Stimulated activated CD8-positive, alpha-beta memory T cell treated with anti-CD3 and anti-CD28 coated beads, Interleukin-4, amount 100 ng/mL, for 48 hours (primary cell): ENCODE measurements around the gene DNER.

ENCODE experiments used
- DNase-seq: peaks from one replicate; pipeline ENCODE4 v3.0.0-alpha.2; 2020

Gene DNER

GRCh38 chr2:229474125-229474524, 240.2 kb downstream of the DNER start:
- DNase-seq, result no peak

GRCh38 chr2:229470781-229471180, 243.6 kb downstream of the DNER start:
- DNase-seq, result no peak

GRCh38 chr2:229467783-229468182, 246.6 kb downstream of the DNER start:
- DNase-seq, result no peak

- DNase-seq, result no peak
These were observed 250.5 kb downstream of the DNER start for GRCh38 chr2:229463841-229464346.

- DNase-seq, result no peak
These were observed 252.2 kb downstream of the DNER start for GRCh38 chr2:229462112-229462511.

GRCh38 chr2:229456091-229456490, 258.3 kb downstream of the DNER start:
- no peak for DNase-seq

- no peak for DNase-seq
These were observed 259.3 kb downstream of the DNER start for GRCh38 chr2:229454934-229455631.

- no peak for DNase-seq
These were observed 261.1 kb downstream of the DNER start for GRCh38 chr2:229453230-229453629.

GRCh38 chr2:229451852-229452251, 262.5 kb downstream of the DNER start:
- no peak for DNase-seq

GRCh38 chr2:229447227-229447626, 267.1 kb downstream of the DNER start:
- no peak for DNase-seq

- no peak for DNase-seq
These were observed 268.0 kb downstream of the DNER start for GRCh38 chr2:229446350-229446749.

GRCh38 chr2:229445501-229446211, 268.7 kb downstream of the DNER start:
- DNase-seq, result no peak

GRCh38 chr2:229445019-229445418, 269.3 kb downstream of the DNER start:
- no peak for DNase-seq

- DNase-seq, result no peak
These were observed 270.6 kb downstream of the DNER start for GRCh38 chr2:229443546-229444268.

GRCh38 chr2:229443141-229443540, 271.2 kb downstream of the DNER start:
- no peak for DNase-seq

GRCh38 chr2:229438430-229439159, 275.8 kb downstream of the DNER start:
- no peak for DNase-seq

GRCh38 chr2:229437467-229437866, 276.9 kb downstream of the DNER start:
- DNase-seq, result no peak

GRCh38 chr2:229434187-229434586, 280.2 kb downstream of the DNER start:
- DNase-seq, result no peak

- DNase-seq, result no peak
These were observed 281.0 kb downstream of the DNER start for GRCh38 chr2:229433351-229433750.

GRCh38 chr2:229431327-229431954, 282.9 kb downstream of the DNER start:
- no peak for DNase-seq

GRCh38 chr2:229429589-229429988, 284.8 kb downstream of the DNER start:
- DNase-seq, result no peak

- DNase-seq, result no peak
These were observed 287.9 kb downstream of the DNER start for GRCh38 chr2:229426464-229426863.

GRCh38 chr2:229425598-229425997, 288.8 kb downstream of the DNER start:
- DNase-seq, result no peak
